SK-N-SH (cell line): ENCODE measurements around the gene ZNF718. TPM values are rescaled to one million over a fixed set of nuclear protein-coding genes. Genes with fewer than 3 reads are reported as not detected.

Experiments
- CTCF ChIA-PET: fragments of 300-600, 350-600 bp; formaldehyde crosslinking; extraction: SDS; loops from one replicate; lab custom pipeline; 2021; lab: Yijun Ruan, JAX
- POLR2A ChIA-PET: fragments of 350-600 bp; sonication (Branson Sonifier 250); formaldehyde crosslinking; extraction: SDS; loops from one replicate; lab custom pipeline; 2020; ENCODE audit warnings: antibody characterized with exemption, inconsistent platforms; lab: Yijun Ruan, JAX
- DNase-seq: peaks from one replicate; pipeline ENCODE4 v3.0.0; 2012
- H2AFZ ChIP-seq: fragments of 200-600 bp; sonication (generic); 2 replicates; pipeline ENCODE4 v1.8.1; 2016; ENCODE audit warnings: antibody characterized with exemption, mild to moderate bottlenecking, low read depth
- H3F3A ChIP-seq: fragments of 200-600 bp; sonication (generic); replicated peaks from 2 replicates; pipeline ENCODE3; 2016; ENCODE audit warnings: antibody characterized with exemption, mild to moderate bottlenecking; ENCODE audit not compliant: insufficient read depth
- H3K27ac ChIP-seq, 2 experiments: fragments of 200-500 bp in 1 of 2; fragments of 200-600 bp in 1 of 2; sonication (Bioruptor generic) in 1 of 2; sonication (generic), shearing (Covaris generic) in 1 of 2; 2 replicates each; pipeline versions ENCODE4 v1.5.1 to v1.6.1; 2014 to 2016; ENCODE audit warnings: low read depth in 2 of 2, inconsistent platforms in 1 of 2, low read length in 1 of 2, mild to moderate bottlenecking in 1 of 2, mixed read lengths in 1 of 2
- H3K27me3 ChIP-seq: fragments of 200-600 bp; sonication (generic), shearing (Covaris generic); 2 replicates; pipeline ENCODE4 v1.6.1; 2016; ENCODE audit warnings: mixed run types; ENCODE audit not compliant: insufficient read depth
- H3K36me3 ChIP-seq, 2 experiments: fragments of 200-500 bp in 1 of 2; fragments of 200-600 bp in 1 of 2; sonication (Bioruptor generic) in 1 of 2; sonication (generic) in 1 of 2; replicated peaks in 1 of 2; 2 replicates each; pipeline versions ENCODE3 to v1.5.1; 2014 to 2016; ENCODE audit warnings: low read length in 1 of 2, mild to moderate bottlenecking in 1 of 2; ENCODE audit not compliant: insufficient read depth in 2 of 2, control insufficient read depth in 1 of 2
- H3K4me1 ChIP-seq, 2 experiments: fragments of 200-500 bp in 1 of 2; fragments of 200-600 bp in 1 of 2; sonication (Bioruptor generic) in 1 of 2; sonication (generic), shearing (Covaris generic) in 1 of 2; 2 replicates each; pipeline versions ENCODE4 v1.5.1 to v1.6.1; 2014 to 2016; ENCODE audit warnings: low read depth in 1 of 2, low read length in 1 of 2, mixed run types in 1 of 2; ENCODE audit not compliant: insufficient read depth in 2 of 2, control insufficient read depth in 1 of 2
- H3K4me2 ChIP-seq: fragments of 200-600 bp; sonication (generic), shearing (Covaris generic); 2 replicates; pipeline ENCODE4 v1.6.1; 2017; ENCODE audit warnings: mixed run types
- H3K4me3 ChIP-seq, 2 experiments: fragments of 200-500 bp in 1 of 2; fragments of 200-600 bp in 1 of 2; sonication (Bioruptor generic) in 1 of 2; sonication (generic), shearing (Covaris generic) in 1 of 2; 2 replicates each; pipeline versions ENCODE4 v1.5.1 to v1.8.1; 2014 to 2016; ENCODE audit warnings: low read depth in 2 of 2, inconsistent platforms in 1 of 2, low read length in 1 of 2, mild to moderate bottlenecking in 1 of 2, mixed read lengths in 1 of 2, moderate library complexity in 1 of 2
- H3K79me2 ChIP-seq: fragments of 200-600 bp; sonication (generic); 2 replicates; pipeline ENCODE4 v1.8.1; 2017; ENCODE audit warnings: mild to moderate bottlenecking; ENCODE audit not compliant: insufficient read depth
- H3K9ac ChIP-seq: fragments of 200-600 bp; sonication (generic); 2 replicates; pipeline ENCODE4 v1.6.1; 2017; ENCODE audit warnings: mixed run types
- H3K9me2 ChIP-seq: fragments of 200-600 bp; sonication (generic); 2 replicates; pipeline ENCODE4 v1.6.1; 2017; ENCODE audit warnings: mixed run types
- H3K9me3 ChIP-seq: fragments of 200-600 bp; sonication (generic); 2 replicates; pipeline ENCODE4 v1.6.1; 2017; ENCODE audit warnings: mixed run types, mild to moderate bottlenecking, moderate library complexity
- H4K20me1 ChIP-seq: fragments of 200-600 bp; sonication (generic); 2 replicates; pipeline ENCODE4 v1.6.1; 2017; ENCODE audit warnings: mild to moderate bottlenecking, mixed run types; ENCODE audit not compliant: insufficient read depth
- FOXJ3 ChIP-seq: sonication (generic); formaldehyde crosslinking; IDR thresholded peaks from 2 replicates; pipeline ENCODE4 v1.5.1; 2020; ENCODE audit warnings: mild to moderate bottlenecking, missing genetic modification reagents
- FOXM1 ChIP-seq: IDR thresholded peaks from 2 replicates; pipeline ENCODE4 v1.4.0; 2012; ENCODE audit warnings: low read depth, mild to moderate bottlenecking
- MEF2A ChIP-seq: IDR thresholded peaks from 2 replicates; pipeline ENCODE4 v1.4.0; 2012; ENCODE audit warnings: low read depth, borderline replicate concordance
- NRF1 ChIP-seq: IDR thresholded peaks from 2 replicates; pipeline ENCODE4 v1.6.1; 2012; ENCODE audit warnings: low read depth, mild to moderate bottlenecking, low read length
- RXRA ChIP-seq: IDR thresholded peaks from 2 replicates; pipeline ENCODE4 v1.4.0; 2012; ENCODE audit warnings: low read depth, mild to moderate bottlenecking, borderline replicate concordance
- SIN3A ChIP-seq: IDR thresholded peaks from 2 replicates; pipeline ENCODE4 v1.6.1; 2012; ENCODE audit warnings: low read depth, mild to moderate bottlenecking, low read length, moderate library complexity, borderline replicate concordance
- SMC3 ChIP-seq: IDR thresholded peaks from 2 replicates; pipeline ENCODE4 v1.6.1; 2012; ENCODE audit warnings: low read depth, low read length, improper control_type of control experiment
- TEAD4 ChIP-seq: IDR thresholded peaks from 2 replicates; pipeline ENCODE4 v1.4.0; 2012; ENCODE audit warnings: mild to moderate bottlenecking, borderline replicate concordance; ENCODE audit not compliant: insufficient read depth
- WGBS: methylation state at CpG from one replicate; pipeline ENCODE4 v1.1.6; 2017; ENCODE audit warnings: low lambda C conversion rate; 5-methylcytosine and 5-hydroxymethylcytosine counted together
- polyA plus RNA-seq, 3 experiments: library from polyadenylated mRNA; depleted of rRNA; stranded (reverse); fragments of >200 nt; gene quantifications; 2 replicates each; pipeline ENCODE4 v1.2.3, GENCODE V29; 2012
- TF ChIP-seq, protein P1 (sequence below): IDR thresholded peaks from 2 replicates; pipeline ENCODE4 v1.6.1; 2012; ENCODE audit warnings: mild to moderate bottlenecking, low read depth, low read length, moderate library complexity
- TF ChIP-seq, protein P2 (sequence below): IDR thresholded peaks from 2 replicates; pipeline ENCODE4 v1.4.0; 2012; ENCODE audit warnings: low read depth
- TF ChIP-seq, protein P3 (sequence below): IDR thresholded peaks from 2 replicates; pipeline ENCODE4 v1.4.0; 2012; ENCODE audit warnings: low read depth, borderline replicate concordance
- TF ChIP-seq, protein P4 (sequence below): IDR thresholded peaks from 2 replicates; pipeline ENCODE4 v1.4.0; 2012; ENCODE audit warnings: low read depth, borderline replicate concordance
- TF ChIP-seq, protein P5 (sequence below): IDR thresholded peaks from 2 replicates; pipeline ENCODE4; 2012

The ZNF718 gene
- polyA plus RNA-seq, 1 of the 3 experiments (the other 2 are of a cell fraction), result 0.02 TPM

DNA sequence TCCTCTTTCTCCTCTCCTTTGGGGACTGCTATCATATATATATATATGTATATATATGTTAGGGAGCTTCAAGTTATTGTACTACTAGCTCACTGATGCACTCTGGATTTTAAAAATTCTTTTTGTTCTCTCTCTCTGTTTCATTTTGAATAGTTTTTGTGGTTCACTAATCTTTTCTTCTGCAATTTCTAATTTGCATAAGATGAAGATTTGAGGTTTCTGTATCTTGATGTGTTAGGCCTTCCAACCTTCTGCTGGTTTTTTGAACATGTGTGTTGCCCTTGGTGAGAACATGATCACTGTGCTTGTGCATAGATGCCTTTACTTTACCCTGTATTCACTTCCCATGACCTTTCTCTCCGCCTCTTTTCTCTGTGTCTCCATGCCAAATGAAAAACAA is 7.8 kb upstream of the ZNF718 start:
- ChIA-PET CTCF (no interaction called here), POLR2A (no interaction called here)
- no peaks in the 10 kb centered on the region for H3K4me1 ChIP-seq
- H3K27me3 ChIP-seq, result no peaks in the 10 kb centered on the region
- peaks cover 6% of the 10 kb centered on the region; the same call in 1 of the 2 replicates for H3K9me3 ChIP-seq
- no peaks in the 10 kb centered on the region for H3K36me3 ChIP-seq
- DNase-seq, result no peak
- H4K20me1 ChIP-seq, result no peaks in the 10 kb centered on the region
- no peak overlapping the region for H3K4me3 ChIP-seq
- WGBS, result 27% methylated on average over 1 of the region's 1 CpG
- H3K4me2 ChIP-seq, result no peak overlapping the region
- no peak overlapping the region for H3K27ac ChIP-seq
- no peaks in the 10 kb centered on the region for H3K9me2 ChIP-seq
- H2AFZ ChIP-seq, result no peak overlapping the region
- H3K9ac ChIP-seq, result no peak overlapping the region
- TF ChIP-seq NRF1 (no peak), TEAD4 (no peak), MEF2A (no peak), FOXM1 (no peak), SIN3A (no peak)
- TF ChIP-seq, protein P1, sequence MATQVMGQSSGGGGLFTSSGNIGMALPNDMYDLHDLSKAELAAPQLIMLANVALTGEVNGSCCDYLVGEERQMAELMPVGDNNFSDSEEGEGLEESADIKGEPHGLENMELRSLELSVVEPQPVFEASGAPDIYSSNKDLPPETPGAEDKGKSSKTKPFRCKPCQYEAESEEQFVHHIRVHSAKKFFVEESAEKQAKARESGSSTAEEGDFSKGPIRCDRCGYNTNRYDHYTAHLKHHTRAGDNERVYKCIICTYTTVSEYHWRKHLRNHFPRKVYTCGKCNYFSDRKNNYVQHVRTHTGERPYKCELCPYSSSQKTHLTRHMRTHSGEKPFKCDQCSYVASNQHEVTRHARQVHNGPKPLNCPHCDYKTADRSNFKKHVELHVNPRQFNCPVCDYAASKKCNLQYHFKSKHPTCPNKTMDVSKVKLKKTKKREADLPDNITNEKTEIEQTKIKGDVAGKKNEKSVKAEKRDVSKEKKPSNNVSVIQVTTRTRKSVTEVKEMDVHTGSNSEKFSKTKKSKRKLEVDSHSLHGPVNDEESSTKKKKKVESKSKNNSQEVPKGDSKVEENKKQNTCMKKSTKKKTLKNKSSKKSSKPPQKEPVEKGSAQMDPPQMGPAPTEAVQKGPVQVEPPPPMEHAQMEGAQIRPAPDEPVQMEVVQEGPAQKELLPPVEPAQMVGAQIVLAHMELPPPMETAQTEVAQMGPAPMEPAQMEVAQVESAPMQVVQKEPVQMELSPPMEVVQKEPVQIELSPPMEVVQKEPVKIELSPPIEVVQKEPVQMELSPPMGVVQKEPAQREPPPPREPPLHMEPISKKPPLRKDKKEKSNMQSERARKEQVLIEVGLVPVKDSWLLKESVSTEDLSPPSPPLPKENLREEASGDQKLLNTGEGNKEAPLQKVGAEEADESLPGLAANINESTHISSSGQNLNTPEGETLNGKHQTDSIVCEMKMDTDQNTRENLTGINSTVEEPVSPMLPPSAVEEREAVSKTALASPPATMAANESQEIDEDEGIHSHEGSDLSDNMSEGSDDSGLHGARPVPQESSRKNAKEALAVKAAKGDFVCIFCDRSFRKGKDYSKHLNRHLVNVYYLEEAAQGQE, result no peak
- TF ChIP-seq, protein P2, sequence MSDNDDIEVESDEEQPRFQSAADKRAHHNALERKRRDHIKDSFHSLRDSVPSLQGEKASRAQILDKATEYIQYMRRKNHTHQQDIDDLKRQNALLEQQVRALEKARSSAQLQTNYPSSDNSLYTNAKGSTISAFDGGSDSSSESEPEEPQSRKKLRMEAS, result no peak
- TF ChIP-seq, protein P3, sequence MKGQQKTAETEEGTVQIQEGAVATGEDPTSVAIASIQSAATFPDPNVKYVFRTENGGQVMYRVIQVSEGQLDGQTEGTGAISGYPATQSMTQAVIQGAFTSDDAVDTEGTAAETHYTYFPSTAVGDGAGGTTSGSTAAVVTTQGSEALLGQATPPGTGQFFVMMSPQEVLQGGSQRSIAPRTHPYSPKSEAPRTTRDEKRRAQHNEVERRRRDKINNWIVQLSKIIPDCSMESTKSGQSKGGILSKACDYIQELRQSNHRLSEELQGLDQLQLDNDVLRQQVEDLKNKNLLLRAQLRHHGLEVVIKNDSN, result no peak
- TF ChIP-seq, protein P4, sequence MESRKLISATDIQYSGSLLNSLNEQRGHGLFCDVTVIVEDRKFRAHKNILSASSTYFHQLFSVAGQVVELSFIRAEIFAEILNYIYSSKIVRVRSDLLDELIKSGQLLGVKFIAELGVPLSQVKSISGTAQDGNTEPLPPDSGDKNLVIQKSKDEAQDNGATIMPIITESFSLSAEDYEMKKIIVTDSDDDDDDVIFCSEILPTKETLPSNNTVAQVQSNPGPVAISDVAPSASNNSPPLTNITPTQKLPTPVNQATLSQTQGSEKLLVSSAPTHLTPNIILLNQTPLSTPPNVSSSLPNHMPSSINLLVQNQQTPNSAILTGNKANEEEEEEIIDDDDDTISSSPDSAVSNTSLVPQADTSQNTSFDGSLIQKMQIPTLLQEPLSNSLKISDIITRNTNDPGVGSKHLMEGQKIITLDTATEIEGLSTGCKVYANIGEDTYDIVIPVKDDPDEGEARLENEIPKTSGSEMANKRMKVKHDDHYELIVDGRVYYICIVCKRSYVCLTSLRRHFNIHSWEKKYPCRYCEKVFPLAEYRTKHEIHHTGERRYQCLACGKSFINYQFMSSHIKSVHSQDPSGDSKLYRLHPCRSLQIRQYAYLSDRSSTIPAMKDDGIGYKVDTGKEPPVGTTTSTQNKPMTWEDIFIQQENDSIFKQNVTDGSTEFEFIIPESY, result no peak
- H3F3A ChIP-seq, result no peaks in the 10 kb centered on the region
- H3K79me2 ChIP-seq, result no peaks in the 10 kb centered on the region

DNA sequence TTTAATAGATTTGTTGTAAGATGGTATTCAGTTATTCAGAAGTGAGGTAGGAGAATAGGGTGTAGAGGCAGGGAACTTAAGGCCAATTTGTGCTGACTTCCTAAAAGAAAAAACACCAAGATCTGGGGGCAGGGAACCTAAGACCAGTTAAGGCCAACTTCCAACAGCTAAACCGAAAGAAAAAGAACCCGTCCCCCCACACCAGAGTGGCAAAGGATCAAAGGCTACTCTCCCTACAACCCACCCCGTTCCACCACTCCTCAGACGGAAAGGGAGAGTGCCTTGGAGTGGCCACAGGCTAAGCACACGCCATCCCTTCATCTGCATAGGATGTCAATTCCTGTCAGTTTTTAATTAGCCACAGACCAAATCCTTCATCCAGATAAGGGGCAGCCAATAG is 3.7 kb upstream of the ZNF718 start:
- Histone ChIP-seq H3K9me2 (no peaks in the 10 kb centered on the region), H3F3A (no peaks in the 10 kb centered on the region), H3K4me2 (no peak overlapping the region), H4K20me1 (no peaks in the 10 kb centered on the region), H3K27me3 (no peaks in the 10 kb centered on the region), H3K79me2 (no peaks in the 10 kb centered on the region), H3K4me1 (no peaks in the 10 kb centered on the region; a peak in 1 of 4 replicates), H2AFZ (no peak overlapping the region), H3K9me3 (peaks cover 6% of the 10 kb centered on the region; the same call in 1 of the 2 replicates), H3K27ac (no peak overlapping the region), H3K9ac (no peak overlapping the region), H3K4me3 (no peak overlapping the region), H3K36me3 (no peaks in the 10 kb centered on the region)
- 0% methylated on average over 3 of the region's 5 CpGs for WGBS
- CTCF ChIA-PET, result interaction anchor here (1.3 kb wide), 1 partner anchor 21 kb away, joined by 3 read pairs; no protein-coding TSS in a partner anchor
- DNase-seq, result no peak
- POLR2A ChIA-PET, result interaction anchor here (0.6 kb wide), 1 partner anchor 10 kb away, joined by 3 read pairs; no protein-coding TSS in a partner anchor
- TF ChIP-seq, protein P3, result no peak
- no peak for TF ChIP-seq SMC3
- TF ChIP-seq, protein P5, sequence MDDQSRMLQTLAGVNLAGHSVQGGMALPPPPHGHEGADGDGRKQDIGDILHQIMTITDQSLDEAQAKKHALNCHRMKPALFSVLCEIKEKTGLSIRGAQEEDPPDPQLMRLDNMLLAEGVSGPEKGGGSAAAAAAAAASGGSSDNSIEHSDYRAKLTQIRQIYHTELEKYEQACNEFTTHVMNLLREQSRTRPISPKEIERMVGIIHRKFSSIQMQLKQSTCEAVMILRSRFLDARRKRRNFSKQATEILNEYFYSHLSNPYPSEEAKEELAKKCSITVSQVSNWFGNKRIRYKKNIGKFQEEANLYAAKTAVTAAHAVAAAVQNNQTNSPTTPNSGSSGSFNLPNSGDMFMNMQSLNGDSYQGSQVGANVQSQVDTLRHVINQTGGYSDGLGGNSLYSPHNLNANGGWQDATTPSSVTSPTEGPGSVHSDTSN, result no peak
- no peak for TF ChIP-seq RXRA
- TF ChIP-seq FOXJ3 (CRISPR knock-in tag), result no peak
- TF ChIP-seq SIN3A, result no peak
- TF ChIP-seq, protein P1, result no peak
